GM12891 (cell line): ENCODE data around the gene KIF18A.

Experiments
- DNase-seq: peaks from one replicate; pipeline ENCODE4 v3.0.0; 2011; ENCODE audit warnings: low spot score; ENCODE audit not compliant: insufficient read length
- FAIRE-seq: peaks from 2 replicates; lab custom pipeline; 2011; peaks lifted over from hg19 to GRCh38; lab: Jason Lieb, UNC
- PAX5 ChIP-seq: IDR thresholded peaks from 2 replicates; pipeline ENCODE4 v1.6.1; 2011; ENCODE audit warnings: low read length, moderate library complexity, mild to moderate bottlenecking; ENCODE audit not compliant: insufficient read depth, severe bottlenecking
- POLR2A ChIP-seq: IDR thresholded peaks from 2 replicates; pipeline ENCODE4 v1.6.1; 2011; ENCODE audit warnings: low read depth, low read length, control low read depth
- POLR2AphosphoS5 ChIP-seq: IDR thresholded peaks from 2 replicates; pipeline ENCODE4 v1.6.1; 2011; ENCODE audit warnings: low read depth, low read length, control low read depth
- POU2F2 ChIP-seq: IDR thresholded peaks from 2 replicates; pipeline ENCODE4 v1.6.1; 2011; ENCODE audit warnings: low read depth, mild to moderate bottlenecking, control low read depth, low read length, moderate library complexity
- SPI1 ChIP-seq: IDR thresholded peaks from 2 replicates; pipeline ENCODE4 v1.6.1; 2011; ENCODE audit warnings: low read depth, low read length, control low read depth
- TAF1 ChIP-seq: IDR thresholded peaks from 2 replicates; pipeline ENCODE4 v1.6.1; 2011; ENCODE audit warnings: low read depth, low read length, control low read depth

The KIF18A gene

GRCh38 chr11:27972522-27973170 lies 135.3 kb downstream of the KIF18A start:
- no peak for FAIRE-seq
- DNase-seq: no peak

GRCh38 chr11:27971171-27971570 lies 136.8 kb downstream of the KIF18A start:
- FAIRE-seq (no peak), DNase-seq (no peak)
- TF ChIP-seq TAF1: no peak
- no peak for TF ChIP-seq POLR2AphosphoS5
- TF ChIP-seq SPI1: no peak
- TF ChIP-seq POU2F2: no peak

More at GRCh38 chr11:27972522-27973170, 135.3 kb downstream of the KIF18A start:
- TF ChIP-seq POLR2A (no peak), PAX5 (no peak), POLR2AphosphoS5 (no peak), SPI1 (no peak), POU2F2 (no peak), TAF1 (no peak)
